ENCODE results near the gene METTL16.
"Not testable (repeated sequence)": the region's sequence is repeated elsewhere in the genome, so short reads cannot be mapped to it uniquely, and the experiment has no call there.

The METTL16 gene

DNA sequence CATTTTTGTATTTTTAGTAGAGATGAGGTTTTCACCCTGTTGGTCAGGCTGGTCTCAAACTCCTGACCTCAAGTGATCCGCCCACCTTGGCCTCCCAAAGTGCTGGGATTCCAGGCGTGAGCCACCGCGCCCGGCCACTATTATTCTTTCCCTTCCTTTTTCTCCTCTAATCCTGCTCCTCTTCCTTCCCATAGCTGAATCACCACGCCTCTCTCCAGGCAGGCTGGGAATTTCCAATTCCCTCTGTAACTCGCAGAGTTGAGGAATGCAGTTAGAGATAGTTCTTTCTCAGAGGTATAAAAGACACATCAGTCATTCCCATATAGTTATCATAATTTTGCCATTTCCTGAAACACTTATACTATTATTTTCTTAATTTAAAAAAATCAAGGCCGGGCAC, 11.2 kb downstream of the METTL16 start:
- no peak overlapping the region for H3K4me3 ChIP-seq (ENCODE audit: control insufficient read depth, low read depth, low read length)
- no peak for DNase-seq (ENCODE audit: low read depth)
- TF ChIP-seq, protein P1, sequence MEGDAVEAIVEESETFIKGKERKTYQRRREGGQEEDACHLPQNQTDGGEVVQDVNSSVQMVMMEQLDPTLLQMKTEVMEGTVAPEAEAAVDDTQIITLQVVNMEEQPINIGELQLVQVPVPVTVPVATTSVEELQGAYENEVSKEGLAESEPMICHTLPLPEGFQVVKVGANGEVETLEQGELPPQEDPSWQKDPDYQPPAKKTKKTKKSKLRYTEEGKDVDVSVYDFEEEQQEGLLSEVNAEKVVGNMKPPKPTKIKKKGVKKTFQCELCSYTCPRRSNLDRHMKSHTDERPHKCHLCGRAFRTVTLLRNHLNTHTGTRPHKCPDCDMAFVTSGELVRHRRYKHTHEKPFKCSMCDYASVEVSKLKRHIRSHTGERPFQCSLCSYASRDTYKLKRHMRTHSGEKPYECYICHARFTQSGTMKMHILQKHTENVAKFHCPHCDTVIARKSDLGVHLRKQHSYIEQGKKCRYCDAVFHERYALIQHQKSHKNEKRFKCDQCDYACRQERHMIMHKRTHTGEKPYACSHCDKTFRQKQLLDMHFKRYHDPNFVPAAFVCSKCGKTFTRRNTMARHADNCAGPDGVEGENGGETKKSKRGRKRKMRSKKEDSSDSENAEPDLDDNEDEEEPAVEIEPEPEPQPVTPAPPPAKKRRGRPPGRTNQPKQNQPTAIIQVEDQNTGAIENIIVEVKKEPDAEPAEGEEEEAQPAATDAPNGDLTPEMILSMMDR (IDR thresholded peaks at IDR 0.05; ENCODE audit: control insufficient read depth, insufficient read depth, low read depth, low read length, missing control alignments), result no peak

DNA sequence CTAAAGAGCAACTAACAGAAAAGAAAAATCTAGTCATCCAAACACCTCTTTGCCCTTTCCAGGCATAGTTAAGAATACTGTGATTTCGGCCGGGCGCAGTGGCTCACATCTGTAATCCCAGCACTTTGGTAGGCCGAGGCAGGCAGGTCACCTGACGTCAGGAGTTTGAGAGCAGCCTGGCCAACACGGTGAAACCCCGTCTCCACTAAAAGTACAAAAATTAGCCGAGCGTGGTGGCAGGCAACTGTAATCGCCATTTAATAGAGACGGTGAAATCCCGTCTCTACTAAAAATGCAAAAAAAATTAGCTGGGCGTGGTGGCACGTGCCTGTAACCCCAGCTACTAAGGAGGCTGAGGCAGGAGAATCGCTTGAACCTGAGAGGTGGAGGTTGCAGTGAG, 22.4 kb downstream of the METTL16 start:
- H3K4me3 ChIP-seq (ENCODE audit: control insufficient read depth, low read depth, low read length); DNase-seq (ENCODE audit: low read depth): not testable (repeated sequence)

DNA sequence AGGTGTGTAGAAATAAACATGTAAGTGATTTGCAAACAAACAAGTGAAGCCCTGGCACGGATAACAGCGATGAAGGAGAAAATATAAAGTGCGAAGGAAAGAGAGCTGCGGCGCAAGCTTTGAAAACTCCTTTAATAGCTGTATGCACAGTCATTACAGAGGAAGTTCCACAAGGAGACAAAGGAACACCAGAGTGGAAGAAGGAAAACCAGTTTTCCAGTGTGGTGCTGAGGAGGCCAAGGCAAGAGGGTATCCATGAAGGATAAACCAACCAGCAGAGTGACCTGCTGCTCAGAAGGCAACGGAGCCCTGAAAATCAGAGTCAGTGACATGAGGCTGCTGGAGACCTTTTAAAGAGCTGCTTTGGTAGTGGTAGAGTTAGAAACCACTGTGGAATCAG, 24.4 kb downstream of the METTL16 start:
- no peak overlapping the region for H3K4me3 ChIP-seq (ENCODE audit: control insufficient read depth, low read depth, low read length)
- TF ChIP-seq, protein P1 (IDR thresholded peaks at IDR 0.05; ENCODE audit: control insufficient read depth, insufficient read depth, low read depth, low read length, missing control alignments), result no peak

DNA sequence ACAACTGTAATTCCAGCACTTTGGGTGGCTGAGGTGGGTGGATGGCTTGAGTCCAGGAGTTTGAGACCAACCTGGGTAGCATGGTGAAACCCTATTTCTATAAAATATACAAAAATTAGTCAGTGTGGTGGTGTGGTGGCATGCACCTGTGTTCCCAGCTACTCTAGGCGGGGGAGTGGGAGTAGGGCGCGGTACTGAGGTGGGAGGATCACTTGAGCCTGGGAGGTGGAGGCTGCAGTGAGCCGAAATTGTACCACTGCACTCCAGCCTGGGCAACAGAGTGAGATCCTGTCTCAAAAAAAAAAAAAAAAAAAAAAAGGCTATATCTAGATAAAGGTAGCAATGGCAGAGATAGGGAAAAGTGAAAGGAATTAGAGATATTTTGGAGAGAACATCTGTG, 25.0 kb downstream of the METTL16 start:
- not testable (repeated sequence) for H3K4me3 ChIP-seq (ENCODE audit: control insufficient read depth, low read depth, low read length); DNase-seq (ENCODE audit: low read depth)

More for the DNA sequence above, 24.4 kb downstream of the METTL16 start:
- DNase-seq (ENCODE audit: low read depth), result no peak

DNA sequence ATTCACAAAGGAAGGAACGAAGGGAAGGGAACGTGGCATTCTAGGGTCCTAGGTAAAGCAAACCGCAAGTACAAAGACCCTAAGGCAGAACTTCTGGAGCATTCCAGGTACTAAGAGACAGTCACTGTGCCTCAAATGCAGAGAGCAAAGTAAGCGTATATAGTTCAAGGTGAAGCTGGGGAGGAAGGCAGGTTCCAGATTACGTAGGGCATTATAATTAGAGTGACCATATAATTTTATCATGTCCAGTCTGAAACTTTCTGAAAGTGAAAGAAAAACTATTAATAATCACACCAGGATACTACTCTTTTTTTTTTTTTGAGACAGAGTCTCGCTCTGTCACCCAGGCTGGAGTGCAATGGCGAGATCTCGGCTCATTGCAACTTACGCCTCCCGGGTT, 25.7 kb downstream of the METTL16 start:
- H3K4me3 ChIP-seq (ENCODE audit: control insufficient read depth, low read depth, low read length), result no peak overlapping the region
- TF ChIP-seq, protein P1 (IDR thresholded peaks at IDR 0.05; ENCODE audit: control insufficient read depth, insufficient read depth, low read depth, low read length, missing control alignments), result no peak

DNA sequence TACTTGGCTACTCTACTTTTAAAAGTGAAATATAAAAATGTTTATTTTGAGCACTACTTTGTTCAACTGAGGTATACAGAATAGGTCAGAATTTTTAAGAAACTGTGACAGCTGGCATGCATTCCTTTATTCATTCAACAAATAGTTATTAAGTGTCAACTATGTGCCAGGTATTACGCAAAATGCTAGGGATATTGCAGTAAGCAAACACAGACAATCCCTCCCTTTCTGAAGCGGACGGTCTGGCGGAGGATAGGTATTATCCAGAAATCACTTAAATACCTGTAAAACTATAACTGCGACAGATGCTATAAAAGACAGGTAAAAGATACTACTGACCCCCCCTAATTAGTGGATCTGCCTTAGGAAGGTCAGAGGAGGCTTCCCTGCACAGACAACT, 26.1 kb downstream of the METTL16 start:
- no peak for DNase-seq (ENCODE audit: low read depth)
- no peak overlapping the region for H3K4me3 ChIP-seq (ENCODE audit: control insufficient read depth, low read depth, low read length)
- TF ChIP-seq, protein P1 (IDR thresholded peaks at IDR 0.05; ENCODE audit: control insufficient read depth, insufficient read depth, low read depth, low read length, missing control alignments), result no peak

More for the DNA sequence above, 25.7 kb downstream of the METTL16 start:
- DNase-seq (ENCODE audit: low read depth), result no peak

DNA sequence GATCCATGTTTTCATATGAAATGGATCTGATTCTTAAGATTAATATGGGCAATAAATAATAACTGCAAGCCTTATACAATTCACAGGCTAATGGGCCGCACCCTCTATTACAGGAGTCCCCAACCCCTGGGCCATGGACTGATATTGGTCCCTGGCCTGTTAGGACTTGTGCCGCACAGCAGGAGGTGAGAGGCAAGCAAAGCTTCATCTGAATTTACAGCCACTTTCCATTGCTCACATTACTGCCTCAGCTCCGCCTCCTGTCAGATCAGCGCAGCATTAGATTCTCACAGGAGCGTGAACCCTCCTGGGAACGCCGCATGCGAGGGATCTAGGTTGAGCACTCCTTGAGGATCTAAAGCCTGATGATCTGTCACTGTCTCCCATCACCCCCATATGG, 26.8 kb downstream of the METTL16 start:
- TF ChIP-seq, protein P1 (IDR thresholded peaks at IDR 0.05; ENCODE audit: control insufficient read depth, insufficient read depth, low read depth, low read length, missing control alignments), result no peak
- no peak overlapping the region for H3K4me3 ChIP-seq (ENCODE audit: control insufficient read depth, low read depth, low read length)
- no peak for DNase-seq (ENCODE audit: low read depth)

DNA sequence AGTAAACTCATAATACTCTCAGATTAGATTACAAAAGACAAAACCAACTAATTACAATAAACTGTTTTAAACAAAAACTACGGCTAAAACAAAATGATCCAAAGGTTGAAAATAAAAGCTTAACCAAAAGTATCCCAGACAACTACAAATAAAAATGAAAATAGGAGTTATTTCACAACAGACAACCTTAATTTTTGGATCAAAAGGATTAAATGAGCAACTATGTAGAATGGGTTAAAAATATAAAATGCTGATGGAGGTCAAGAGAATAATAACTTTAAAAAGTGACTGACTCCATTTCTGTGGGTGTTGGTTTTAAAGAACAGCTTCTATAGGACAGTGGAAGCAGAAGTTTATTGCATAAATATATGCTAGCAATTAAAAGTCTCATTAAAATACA, 28.6 kb downstream of the METTL16 start:
- no peak overlapping the region for H3K4me3 ChIP-seq (ENCODE audit: control insufficient read depth, low read depth, low read length)
- TF ChIP-seq, protein P1 (IDR thresholded peaks at IDR 0.05; ENCODE audit: control insufficient read depth, insufficient read depth, low read depth, low read length, missing control alignments), result no peak
- DNase-seq (ENCODE audit: low read depth), result no peak

Measured in AG09309 (cell line).